Mesothelial cell of epicardium (in vitro differentiated cells): Measurements from ENCODE around the gene MCM7. TPM values are rescaled to one million over a fixed set of nuclear protein-coding genes. Genes with fewer than 3 reads are reported as not detected.

Experiments
- DNase-seq, 2 experiments: peaks; one replicate each; pipeline ENCODE4 v3.0.0; 2021; ENCODE audit warnings: low spot score in 2 of 2; ENCODE audit not compliant: unreplicated experiment in 2 of 2
- H3K27ac Mint-ChIP-seq: 2 replicates; pipeline ENCODE4 v1.8.0; 2021; ENCODE audit warnings: mixed read lengths
- H3K27me3 Mint-ChIP-seq: 2 replicates; pipeline ENCODE4 v1.8.0; 2021; ENCODE audit warnings: low read depth, mixed read lengths
- H3K36me3 Mint-ChIP-seq: 2 replicates; pipeline ENCODE4 v1.8.0; 2021; ENCODE audit warnings: mixed read lengths
- H3K4me1 Mint-ChIP-seq: 2 replicates; pipeline ENCODE4 v1.8.0; 2021; ENCODE audit warnings: mixed read lengths
- H3K4me3 Mint-ChIP-seq: 2 replicates; pipeline ENCODE4 v1.8.0; 2021; ENCODE audit warnings: mild to moderate bottlenecking, moderate library complexity, mixed read lengths
- H3K9me3 Mint-ChIP-seq: 2 replicates; pipeline ENCODE4 v1.8.0; 2021; ENCODE audit warnings: mixed read lengths
- total RNA-seq: library from RNA; stranded (reverse); gene quantifications from 3 replicates; pipeline ENCODE4 v1.2.1, GENCODE V29; 2021
- TF ChIP-seq, protein P1 (sequence below): fragments of 200-600 bp; sonication (generic); IDR thresholded peaks from one replicate; pipeline ENCODE4 v1.5.0; 2021; ENCODE audit warnings: antibody characterized with exemption; ENCODE audit not compliant: unreplicated experiment

Gene MCM7
- total RNA-seq, 1 donor from 2014 or later: 171 TPM

GRCh38 chr7:100063376-100063775 lies 37.8 kb downstream of the MCM7 start:
- H3K36me3 Mint-ChIP-seq: peaks cover 63% of the 10 kb centered on the region
- H3K4me1 Mint-ChIP-seq: peaks cover 6% of the 10 kb centered on the region
- no peaks in the 10 kb centered on the region for H3K27me3 Mint-ChIP-seq
- H3K27ac Mint-ChIP-seq: no peak overlapping the region
- TF ChIP-seq, protein P1, sequence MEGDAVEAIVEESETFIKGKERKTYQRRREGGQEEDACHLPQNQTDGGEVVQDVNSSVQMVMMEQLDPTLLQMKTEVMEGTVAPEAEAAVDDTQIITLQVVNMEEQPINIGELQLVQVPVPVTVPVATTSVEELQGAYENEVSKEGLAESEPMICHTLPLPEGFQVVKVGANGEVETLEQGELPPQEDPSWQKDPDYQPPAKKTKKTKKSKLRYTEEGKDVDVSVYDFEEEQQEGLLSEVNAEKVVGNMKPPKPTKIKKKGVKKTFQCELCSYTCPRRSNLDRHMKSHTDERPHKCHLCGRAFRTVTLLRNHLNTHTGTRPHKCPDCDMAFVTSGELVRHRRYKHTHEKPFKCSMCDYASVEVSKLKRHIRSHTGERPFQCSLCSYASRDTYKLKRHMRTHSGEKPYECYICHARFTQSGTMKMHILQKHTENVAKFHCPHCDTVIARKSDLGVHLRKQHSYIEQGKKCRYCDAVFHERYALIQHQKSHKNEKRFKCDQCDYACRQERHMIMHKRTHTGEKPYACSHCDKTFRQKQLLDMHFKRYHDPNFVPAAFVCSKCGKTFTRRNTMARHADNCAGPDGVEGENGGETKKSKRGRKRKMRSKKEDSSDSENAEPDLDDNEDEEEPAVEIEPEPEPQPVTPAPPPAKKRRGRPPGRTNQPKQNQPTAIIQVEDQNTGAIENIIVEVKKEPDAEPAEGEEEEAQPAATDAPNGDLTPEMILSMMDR: no peak
- DNase-seq: no peak
- peaks cover 17% of the 10 kb centered on the region for H3K9me3 Mint-ChIP-seq
- H3K4me3 Mint-ChIP-seq: no peak overlapping the region

DNA sequence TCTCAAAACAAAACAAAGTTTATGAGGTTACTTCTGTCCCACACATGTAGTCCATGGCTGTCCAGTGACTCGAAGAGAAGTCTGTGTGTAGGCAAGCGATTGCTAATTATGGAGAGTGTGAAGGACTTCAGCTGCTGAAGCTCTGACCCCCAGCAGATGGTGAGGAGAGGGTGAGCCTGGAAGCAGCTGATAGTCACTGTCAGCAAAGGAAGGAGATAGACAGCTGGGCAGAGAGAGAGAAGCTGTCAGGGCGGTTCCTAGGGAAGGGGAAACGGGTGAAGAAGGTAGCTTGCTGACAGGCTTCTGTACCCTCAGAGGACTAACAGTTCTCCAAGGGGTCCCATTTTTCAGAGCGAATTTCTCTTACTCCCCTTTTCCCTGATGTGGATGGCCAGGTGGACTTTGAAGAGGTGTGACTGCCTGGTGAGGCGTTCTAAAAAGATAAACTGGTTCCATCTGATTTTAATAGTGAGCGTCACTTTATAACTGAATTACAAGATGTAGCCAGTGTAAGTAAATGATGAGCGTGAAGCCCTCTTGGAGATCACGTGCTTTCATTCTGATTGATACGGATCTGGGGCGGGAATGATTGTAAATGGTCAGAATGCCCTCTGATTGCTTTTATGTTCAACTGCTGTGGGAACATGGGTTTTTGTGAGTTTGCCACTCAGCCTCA lies 39.5 kb downstream of the MCM7 start:
- H3K4me3 Mint-ChIP-seq: no peak overlapping the region
- no peak for DNase-seq
- H3K4me1 Mint-ChIP-seq: peaks cover 6% of the 10 kb centered on the region
- no peaks in the 10 kb centered on the region for H3K27me3 Mint-ChIP-seq
- peaks cover 7% of the 10 kb centered on the region for H3K9me3 Mint-ChIP-seq
- no peak overlapping the region for H3K27ac Mint-ChIP-seq
- TF ChIP-seq, protein P1: no peak
- H3K36me3 Mint-ChIP-seq: peaks cover 59% of the 10 kb centered on the region

GRCh38 chr7:100059251-100059739 lies 41.9 kb downstream of the MCM7 start:
- no peak for DNase-seq
- TF ChIP-seq, protein P1: no peak
- Mint-ChIP-seq H3K27ac (no peak overlapping the region), H3K9me3 (peaks cover 3% of the 10 kb centered on the region), H3K36me3 (peaks cover 46% of the 10 kb centered on the region), H3K4me1 (no peaks in the 10 kb centered on the region), H3K27me3 (no peaks in the 10 kb centered on the region), H3K4me3 (no peak overlapping the region)

GRCh38 chr7:100057006-100057405 lies 44.2 kb downstream of the MCM7 start:
- Mint-ChIP-seq H3K27ac (no peak overlapping the region), H3K27me3 (no peaks in the 10 kb centered on the region), H3K9me3 (peaks cover 3% of the 10 kb centered on the region), H3K4me1 (no peaks in the 10 kb centered on the region), H3K36me3 (peaks cover 35% of the 10 kb centered on the region), H3K4me3 (no peak overlapping the region)
- no peak for DNase-seq
- TF ChIP-seq, protein P1: no peak

GRCh38 chr7:100053215-100053614 lies 48.0 kb downstream of the MCM7 start:
- H3K4me3 Mint-ChIP-seq: no peak overlapping the region
- H3K4me1 Mint-ChIP-seq: peaks cover 15% of the 10 kb centered on the region
- H3K27ac Mint-ChIP-seq: no peak overlapping the region
- no peak for DNase-seq
- TF ChIP-seq, protein P1: no peak
- H3K27me3 Mint-ChIP-seq: no peaks in the 10 kb centered on the region
- H3K9me3 Mint-ChIP-seq: no peaks in the 10 kb centered on the region
- peaks cover 8% of the 10 kb centered on the region for H3K36me3 Mint-ChIP-seq
